Fibroblast of the aortic adventitia (primary cell): ENCODE results near the gene ZNF398. TPM values are rescaled to one million over a fixed set of nuclear protein-coding genes. Genes with fewer than 3 reads are reported as not detected.

Source experiments
- DNase-seq: peaks from one replicate; pipeline ENCODE4 v3.0.0-alpha.2; 2010; ENCODE audit warnings: low read depth
- H3K4me3 ChIP-seq: 2 replicates; pipeline ENCODE4 v1.5.1; 2011; ENCODE audit warnings: low read depth, mild to moderate bottlenecking, control low read depth, low read length, moderate library complexity
- CTCF ChIP-seq: IDR thresholded peaks from 2 replicates; pipeline ENCODE4 v1.5.1; 2011; ENCODE audit warnings: mild to moderate bottlenecking, low read length, control low read depth, inconsistent platforms; ENCODE audit not compliant: insufficient read depth
- total RNA-seq: library from RNA; depleted of rRNA; stranded (reverse); fragments of >200 nt; gene quantifications from 2 replicates; pipeline ENCODE4 v1.2.3, GENCODE V29; 2012; ENCODE audit warnings: low replicate concordance

ZNF398 gene
- total RNA-seq: 11.2 and 15.2 TPM in 2 replicates

GRCh38 chr7:149147072-149147751 lies at the start of gene ZNF398:
TSS of gene ZNF398 (plus strand) at chr7:149147453. CDS start at chr7:149147743, 290 bp downstream.
- TF ChIP-seq CTCF: peak; percentile 40
- DNase-seq: peak; percentile 70

GRCh38 chr7:149099058-149099457 lies 48.2 kb upstream of the ZNF398 start:
- TF ChIP-seq CTCF: no peak
- no peak overlapping the region for H3K4me3 ChIP-seq
- no peak for DNase-seq

More at GRCh38 chr7:149147072-149147751, at the start of gene ZNF398:
- peak within 1 kb of the TSS; percentile 80 for H3K4me3 ChIP-seq

GRCh38 chr7:149100821-149101220 lies 46.4 kb upstream of the ZNF398 start:
- no peak for TF ChIP-seq CTCF
- no peak for DNase-seq

GRCh38 chr7:149102666-149103065 lies 44.6 kb upstream of the ZNF398 start:
- no peak for TF ChIP-seq CTCF
- DNase-seq: no peak
- H3K4me3 ChIP-seq: no peak overlapping the region

More at GRCh38 chr7:149100821-149101220, 46.4 kb upstream of the ZNF398 start:
- no peak overlapping the region for H3K4me3 ChIP-seq

- no peak for DNase-seq
- TF ChIP-seq CTCF: no peak
These were observed 43.8 kb upstream of the ZNF398 start for GRCh38 chr7:149103424-149103823.

GRCh38 chr7:149104214-149104613 lies 43.0 kb upstream of the ZNF398 start:
- H3K4me3 ChIP-seq: no peak overlapping the region
- TF ChIP-seq CTCF: no peak
- no peak for DNase-seq

More at GRCh38 chr7:149103424-149103823, 43.8 kb upstream of the ZNF398 start:
- H3K4me3 ChIP-seq: no peak overlapping the region
